ENCODE data around the gene NCOA7.

The NCOA7 gene

DNA sequence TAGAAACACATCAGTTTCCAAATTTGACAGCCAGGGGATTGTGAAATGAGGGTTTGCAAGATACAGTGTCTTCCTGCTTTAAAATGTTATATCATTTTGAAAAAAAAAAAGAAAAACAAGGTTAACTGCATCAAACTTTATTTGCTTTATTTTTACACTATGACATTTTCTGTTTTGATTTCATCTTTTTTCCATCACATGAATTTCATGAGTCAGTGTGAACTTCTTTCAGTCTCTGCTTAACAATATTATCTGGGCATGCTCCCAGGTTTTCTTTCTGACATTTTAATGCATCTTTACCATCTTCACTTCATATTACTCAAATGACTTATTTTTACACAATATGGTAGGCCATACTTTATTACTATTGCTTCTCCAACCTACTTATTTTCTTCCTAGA is 1.9 kb downstream of the NCOA7 start:
- H3K36me3 ChIP-seq (ENCODE audit: insufficient read depth, low read length) = no peaks in the 10 kb centered on the region
- H3K9me3 ChIP-seq (ENCODE audit: low read depth, low read length) = no peaks in the 10 kb centered on the region
- no peak overlapping the region for H3K4me3 ChIP-seq
- no peak for TF ChIP-seq EZH2 (IDR thresholded peaks at IDR 0.05)
- no peak for TF ChIP-seq POLR2AphosphoS5 (IDR thresholded peaks at IDR 0.05; ENCODE audit: borderline replicate concordance, low read depth, low read length)
- no peak for TF ChIP-seq FOXP2 (optimal IDR thresholded peaks at IDR 0.05; ENCODE audit: control extremely low read depth, extremely low read length, insufficient read depth)
- DNase-seq (ENCODE audit: low read depth, low spot score) = no peak
- no peak overlapping the region for H3K9ac ChIP-seq (ENCODE audit: insufficient read length)
- no peak overlapping the region for H3K27ac ChIP-seq

DNA sequence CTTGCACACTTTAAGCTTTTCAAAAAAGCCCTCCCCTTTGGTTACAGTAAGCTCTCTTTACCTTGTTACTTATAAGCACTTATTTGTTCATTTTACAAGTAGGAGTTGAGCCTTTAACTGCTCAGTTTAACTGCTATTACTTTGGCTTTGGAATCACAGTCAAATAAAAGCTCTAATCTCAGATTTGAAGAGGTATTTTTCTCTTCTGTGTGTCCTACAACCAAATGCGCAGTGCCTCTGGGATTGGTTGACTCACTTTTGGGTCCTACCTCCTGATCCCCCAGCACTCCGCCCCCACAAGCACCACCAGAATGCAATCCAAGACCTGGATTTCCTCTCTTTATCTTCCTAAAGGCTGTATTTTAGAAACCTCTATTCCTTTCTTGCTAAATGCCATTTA is 2.5 kb downstream of the NCOA7 start:
- Histone ChIP-seq H3K9ac (ENCODE audit: insufficient read length) (no peak overlapping the region), H3K9me3 (ENCODE audit: low read depth, low read length) (no peaks in the 10 kb centered on the region), H3K27ac (no peak overlapping the region), H3K4me3 (no peak overlapping the region), H3K36me3 (ENCODE audit: insufficient read depth, low read length) (no peaks in the 10 kb centered on the region)
- TF ChIP-seq FOXP2 (optimal IDR thresholded peaks at IDR 0.05; ENCODE audit: control extremely low read depth, extremely low read length, insufficient read depth) = no peak
- TF ChIP-seq EZH2 (IDR thresholded peaks at IDR 0.05) = no peak
- no peak for TF ChIP-seq POLR2AphosphoS5 (IDR thresholded peaks at IDR 0.05; ENCODE audit: borderline replicate concordance, low read depth, low read length)
- DNase-seq (ENCODE audit: low read depth, low spot score) = no peak

DNA sequence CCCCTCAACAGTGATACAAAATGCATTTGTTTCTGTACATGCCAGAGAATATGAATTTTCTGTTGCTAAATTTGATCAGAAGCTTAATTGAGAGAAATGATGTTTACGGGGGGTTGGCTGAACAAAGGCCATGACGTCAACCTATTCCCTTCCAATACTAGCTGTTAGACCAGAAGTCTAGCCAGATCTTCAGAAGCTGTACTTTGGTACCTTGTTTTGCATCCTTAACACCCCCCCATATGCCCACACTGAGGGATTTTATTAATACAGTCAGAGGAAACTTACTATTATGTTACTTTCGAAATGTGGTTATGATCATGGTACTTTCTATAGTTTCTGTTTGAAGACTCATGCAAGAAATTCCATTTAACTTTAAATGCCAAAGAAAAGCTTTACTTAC is 3.1 kb downstream of the NCOA7 start:
- TF ChIP-seq EZH2 (IDR thresholded peaks at IDR 0.05) (no peak), POLR2AphosphoS5 (IDR thresholded peaks at IDR 0.05; ENCODE audit: borderline replicate concordance, low read depth, low read length) (no peak), FOXP2 (optimal IDR thresholded peaks at IDR 0.05; ENCODE audit: control extremely low read depth, extremely low read length, insufficient read depth) (no peak)
- H3K36me3 ChIP-seq (ENCODE audit: insufficient read depth, low read length) = no peaks in the 10 kb centered on the region
- H3K27ac ChIP-seq = no peak overlapping the region
- no peak for DNase-seq (ENCODE audit: low read depth, low spot score)
- H3K9me3 ChIP-seq (ENCODE audit: low read depth, low read length) = no peaks in the 10 kb centered on the region
- no peak overlapping the region for H3K4me3 ChIP-seq
- no peak overlapping the region for H3K9ac ChIP-seq (ENCODE audit: insufficient read length)

DNA sequence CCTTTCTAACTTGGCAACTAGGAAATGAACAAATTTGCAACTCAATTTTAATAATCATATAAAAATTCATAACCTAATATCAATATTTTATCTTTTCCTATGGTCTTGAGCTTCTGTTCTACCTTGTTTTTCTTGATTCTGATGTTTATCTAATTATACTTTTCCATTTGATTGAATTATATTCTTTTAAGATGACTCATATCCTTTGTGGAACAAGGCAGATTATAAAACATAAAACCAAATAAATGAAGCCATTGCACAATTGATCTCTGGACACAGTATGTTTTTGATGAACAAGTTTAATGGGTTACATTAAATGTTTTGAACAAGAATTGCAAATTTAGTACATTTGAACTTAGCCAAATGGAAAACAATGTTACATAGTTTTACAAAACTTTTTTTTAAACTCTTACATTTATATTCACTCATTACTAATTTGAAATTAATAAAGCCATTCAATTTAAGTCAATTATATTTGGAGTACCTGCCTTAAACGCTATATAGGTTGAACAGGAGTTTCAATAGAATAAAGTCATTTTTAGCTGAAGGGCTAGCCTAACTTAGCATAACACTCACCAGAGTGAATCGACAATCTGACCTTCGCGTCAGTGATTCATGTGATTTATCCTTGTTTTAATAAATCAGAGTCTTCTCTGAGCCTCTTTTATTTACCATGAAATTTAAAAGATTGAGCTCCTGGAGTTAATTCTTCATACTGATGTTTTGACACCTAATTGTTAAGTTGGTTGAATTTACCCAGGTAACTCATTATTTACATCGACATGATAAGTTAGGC is 3.8 kb downstream of the NCOA7 start:
- Histone ChIP-seq H3K4me3 (no peak overlapping the region), H3K36me3 (ENCODE audit: insufficient read depth, low read length) (no peaks in the 10 kb centered on the region), H3K9me3 (ENCODE audit: low read depth, low read length) (no peaks in the 10 kb centered on the region), H3K9ac (ENCODE audit: insufficient read length) (no peak overlapping the region), H3K27ac (no peak overlapping the region)
- TF ChIP-seq EZH2 (IDR thresholded peaks at IDR 0.05) (no peak), FOXP2 (optimal IDR thresholded peaks at IDR 0.05; ENCODE audit: control extremely low read depth, extremely low read length, insufficient read depth) (no peak), POLR2AphosphoS5 (IDR thresholded peaks at IDR 0.05; ENCODE audit: borderline replicate concordance, low read depth, low read length) (no peak)
- no peak for DNase-seq (ENCODE audit: low read depth, low spot score)

DNA sequence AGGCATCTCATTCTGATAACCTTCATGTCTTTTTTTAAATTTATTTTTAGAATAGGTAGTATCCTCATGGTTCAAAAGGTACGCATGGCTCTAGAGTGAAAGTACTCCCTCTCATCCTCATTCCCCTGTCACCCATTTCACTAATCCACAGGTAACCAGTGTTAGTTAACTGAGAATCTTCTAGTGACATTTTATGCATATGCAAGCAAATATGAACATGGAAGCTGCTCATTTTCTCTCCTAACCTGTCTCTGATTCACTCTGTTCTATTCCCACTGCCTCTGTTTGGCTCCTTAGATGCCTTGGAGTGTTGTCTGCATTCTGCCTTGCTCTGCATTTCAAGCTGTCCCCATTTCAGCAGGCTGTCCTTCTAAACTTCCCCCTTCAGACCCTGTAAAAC is 4.5 kb downstream of the NCOA7 start:
- H3K27ac ChIP-seq = no peak overlapping the region
- DNase-seq (ENCODE audit: low read depth, low spot score) = no peak
- no peak for TF ChIP-seq FOXP2 (optimal IDR thresholded peaks at IDR 0.05; ENCODE audit: control extremely low read depth, extremely low read length, insufficient read depth)
- no peak for TF ChIP-seq POLR2AphosphoS5 (IDR thresholded peaks at IDR 0.05; ENCODE audit: borderline replicate concordance, low read depth, low read length)
- TF ChIP-seq EZH2 (IDR thresholded peaks at IDR 0.05) = no peak
- no peak overlapping the region for H3K4me3 ChIP-seq
- no peak overlapping the region for H3K9ac ChIP-seq (ENCODE audit: insufficient read length)
- H3K9me3 ChIP-seq (ENCODE audit: low read depth, low read length) = no peaks in the 10 kb centered on the region
- no peaks in the 10 kb centered on the region for H3K36me3 ChIP-seq (ENCODE audit: insufficient read depth, low read length)

DNA sequence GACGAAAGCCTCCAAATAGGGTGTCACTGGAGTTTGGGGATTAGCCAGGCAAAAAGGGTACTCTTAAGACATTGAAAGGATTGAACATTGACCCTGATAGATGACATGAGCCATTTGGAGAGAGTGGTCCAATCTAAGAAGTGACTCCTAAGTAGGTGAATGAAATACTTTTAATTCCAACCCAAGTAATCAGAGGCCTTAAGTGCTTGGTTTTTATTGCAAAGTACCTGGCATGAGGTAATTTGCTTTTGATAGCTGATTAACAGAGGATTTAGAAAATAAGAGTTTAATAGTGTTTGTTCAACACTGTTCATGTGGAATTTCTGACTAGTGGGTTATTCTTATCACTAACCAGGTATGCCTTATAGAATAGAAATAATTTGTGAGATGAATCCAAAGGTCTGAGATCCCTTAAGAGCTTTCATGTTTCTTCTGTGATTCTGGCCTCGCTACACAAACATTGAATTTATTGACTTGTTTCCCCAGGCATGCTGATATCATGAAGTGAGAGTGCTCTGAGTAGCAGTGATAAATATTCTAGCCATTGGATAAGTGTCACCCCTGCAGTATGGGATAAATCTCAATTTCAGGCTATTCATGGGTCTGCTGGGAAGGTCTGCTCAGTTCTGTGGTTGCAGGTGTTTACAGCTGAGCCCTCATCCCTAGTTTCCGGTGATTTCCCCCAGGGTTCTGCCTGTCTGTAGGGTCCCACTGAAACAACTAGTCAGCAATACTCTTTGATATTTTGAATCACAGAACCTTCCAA is 6.5 kb downstream of the NCOA7 start:
- no peaks in the 10 kb centered on the region for H3K36me3 ChIP-seq (ENCODE audit: insufficient read depth, low read length)
- DNase-seq (ENCODE audit: low read depth, low spot score) = no peak
- H3K9me3 ChIP-seq (ENCODE audit: low read depth, low read length) = no peaks in the 10 kb centered on the region
- no peak overlapping the region for H3K9ac ChIP-seq (ENCODE audit: insufficient read length)
- H3K27ac ChIP-seq = no peak overlapping the region
- no peak overlapping the region for H3K4me3 ChIP-seq
- TF ChIP-seq POLR2AphosphoS5 (IDR thresholded peaks at IDR 0.05; ENCODE audit: borderline replicate concordance, low read depth, low read length) (no peak), FOXP2 (optimal IDR thresholded peaks at IDR 0.05; ENCODE audit: control extremely low read depth, extremely low read length, insufficient read depth) (no peak), EZH2 (IDR thresholded peaks at IDR 0.05) (no peak)

DNA sequence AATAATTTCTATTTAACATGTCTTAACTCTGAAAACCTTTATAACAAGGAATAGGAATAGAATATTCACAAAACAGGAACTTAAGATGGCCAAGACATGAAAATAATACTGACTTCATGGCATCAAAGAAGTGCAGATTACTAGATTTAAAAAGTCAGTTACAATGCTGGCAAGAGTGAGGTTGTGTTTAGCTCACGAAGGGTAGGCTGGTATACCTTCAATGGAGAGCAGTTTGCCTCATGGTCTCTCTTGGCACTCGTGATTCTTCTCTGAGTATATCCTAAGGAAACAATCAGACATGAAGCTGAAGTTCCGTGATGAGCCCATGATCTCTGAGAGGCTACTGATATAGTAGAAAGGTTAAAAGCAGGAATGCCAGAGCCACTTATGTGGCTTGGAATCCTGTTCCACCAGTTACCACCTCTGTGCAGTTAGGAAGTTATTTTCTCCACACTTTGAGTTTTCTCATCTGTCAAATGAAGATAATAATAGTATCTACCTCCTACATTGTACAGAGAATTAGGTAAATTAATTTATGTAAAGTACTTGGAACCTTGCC is 7.2 kb downstream of the NCOA7 start:
- DNase-seq (ENCODE audit: low read depth, low spot score) = no peak
- TF ChIP-seq EZH2 (IDR thresholded peaks at IDR 0.05) (no peak), POLR2AphosphoS5 (IDR thresholded peaks at IDR 0.05; ENCODE audit: borderline replicate concordance, low read depth, low read length) (no peak), FOXP2 (optimal IDR thresholded peaks at IDR 0.05; ENCODE audit: control extremely low read depth, extremely low read length, insufficient read depth) (no peak)
- Histone ChIP-seq H3K4me3 (no peak overlapping the region), H3K27ac (no peak overlapping the region), H3K9ac (ENCODE audit: insufficient read length) (no peak overlapping the region), H3K36me3 (ENCODE audit: insufficient read depth, low read length) (no peaks in the 10 kb centered on the region), H3K9me3 (ENCODE audit: low read depth, low read length) (no peaks in the 10 kb centered on the region)

DNA sequence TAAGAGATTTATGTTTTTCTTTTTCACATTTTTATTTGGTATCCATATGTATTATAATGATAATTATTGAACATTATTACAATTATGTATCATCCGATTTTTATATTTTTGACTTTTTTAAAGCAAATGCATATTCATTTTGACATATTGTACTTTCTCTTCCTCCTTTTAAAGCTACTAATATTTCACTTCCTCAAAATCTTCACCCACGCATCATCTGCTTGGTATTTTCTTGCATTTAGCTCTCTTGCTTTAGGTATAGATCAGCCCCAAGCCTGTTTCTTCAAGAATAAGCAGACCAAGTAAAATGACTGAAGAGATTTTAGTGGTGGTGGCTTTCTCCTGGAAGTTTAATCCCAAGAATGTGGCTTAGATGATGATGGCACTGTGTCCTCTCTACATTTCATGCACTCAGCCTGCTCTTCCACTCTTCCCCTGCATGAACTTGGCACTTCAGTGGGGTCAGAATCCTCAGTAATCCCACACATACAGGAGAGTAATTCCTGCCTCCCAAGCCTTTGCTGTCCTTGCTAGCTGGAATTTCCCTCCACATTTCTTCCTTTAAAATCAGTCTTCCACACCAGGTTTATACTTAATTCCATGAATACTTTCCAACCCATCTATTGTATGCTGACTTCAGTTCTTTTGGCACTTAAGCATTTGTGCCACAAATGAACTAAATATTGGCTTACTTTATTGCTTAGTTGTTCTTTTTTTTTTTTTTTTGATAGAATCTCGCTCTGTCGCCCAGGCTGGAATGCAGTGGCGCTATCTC is 8.2 kb downstream of the NCOA7 start:
- Histone ChIP-seq H3K9ac (ENCODE audit: insufficient read length) (no peak overlapping the region), H3K27ac (no peak overlapping the region), H3K36me3 (ENCODE audit: insufficient read depth, low read length) (no peaks in the 10 kb centered on the region), H3K9me3 (ENCODE audit: low read depth, low read length) (no peaks in the 10 kb centered on the region), H3K4me3 (no peak overlapping the region)
- no peak for DNase-seq (ENCODE audit: low read depth, low spot score)
- TF ChIP-seq FOXP2 (optimal IDR thresholded peaks at IDR 0.05; ENCODE audit: control extremely low read depth, extremely low read length, insufficient read depth) (no peak), EZH2 (IDR thresholded peaks at IDR 0.05) (no peak), POLR2AphosphoS5 (IDR thresholded peaks at IDR 0.05; ENCODE audit: borderline replicate concordance, low read depth, low read length) (no peak)

All from SK-N-MC (cell line).